NCI-H82 treated with DMSO at 0.1 percent for 48 hours (cell line): ENCODE measurements around the gene AGPAT4.

Experiments
- DNase-seq: peaks from one replicate; lab custom pipeline; 2025; ENCODE audit not compliant: unreplicated experiment; lab: John Stamatoyannopoulos, UW

AGPAT4 gene

GRCh38 chr6:161169035-161169434 lies 104.8 kb downstream of the AGPAT4 start:
- no peak for DNase-seq

- DNase-seq: no peak
These were observed 105.5 kb downstream of the AGPAT4 start for GRCh38 chr6:161168281-161168891.

- DNase-seq: no peak
These were observed 107.2 kb downstream of the AGPAT4 start for GRCh38 chr6:161166677-161167076.

- no peak for DNase-seq
These were observed 107.7 kb downstream of the AGPAT4 start for GRCh38 chr6:161166176-161166575.

GRCh38 chr6:161164182-161164625 lies 109.7 kb downstream of the AGPAT4 start:
- DNase-seq: no peak

- DNase-seq: no peak
These were observed 110.2 kb downstream of the AGPAT4 start for GRCh38 chr6:161163466-161164181.

GRCh38 chr6:161162722-161163121 lies 111.1 kb downstream of the AGPAT4 start:
- no peak for DNase-seq

- DNase-seq: no peak
These were observed 111.8 kb downstream of the AGPAT4 start for GRCh38 chr6:161161889-161162624.

GRCh38 chr6:161161121-161161520 lies 112.7 kb downstream of the AGPAT4 start:
- DNase-seq: no peak

GRCh38 chr6:161154796-161155335 lies 119.0 kb downstream of the AGPAT4 start:
- DNase-seq: no peak

GRCh38 chr6:161153725-161154124 lies 120.1 kb downstream of the AGPAT4 start:
- no peak for DNase-seq

GRCh38 chr6:161152907-161153662 lies 120.8 kb downstream of the AGPAT4 start:
- DNase-seq: no peak

- DNase-seq: no peak
These were observed 121.4 kb downstream of the AGPAT4 start for GRCh38 chr6:161152527-161152862.

GRCh38 chr6:161151660-161152526 lies 122.0 kb downstream of the AGPAT4 start:
- no peak for DNase-seq

GRCh38 chr6:161151059-161151645 lies 122.7 kb downstream of the AGPAT4 start:
- DNase-seq: no peak

- DNase-seq: no peak
These were observed 123.3 kb downstream of the AGPAT4 start for GRCh38 chr6:161150566-161150965.

GRCh38 chr6:161150136-161150535 lies 123.7 kb downstream of the AGPAT4 start:
- no peak for DNase-seq

GRCh38 chr6:161143663-161144430 lies 130.0 kb downstream of the AGPAT4 start:
- DNase-seq: no peak

- no peak for DNase-seq
These were observed 130.9 kb downstream of the AGPAT4 start for GRCh38 chr6:161142957-161143296.
